ENCODE results near the gene PICK1. TPM values are rescaled to one million over a fixed set of nuclear protein-coding genes. Genes with fewer than 3 reads are reported as not detected.

PICK1 gene
- total RNA-seq, 1 experiment from 2014 or later = 21.3 TPM

DNA sequence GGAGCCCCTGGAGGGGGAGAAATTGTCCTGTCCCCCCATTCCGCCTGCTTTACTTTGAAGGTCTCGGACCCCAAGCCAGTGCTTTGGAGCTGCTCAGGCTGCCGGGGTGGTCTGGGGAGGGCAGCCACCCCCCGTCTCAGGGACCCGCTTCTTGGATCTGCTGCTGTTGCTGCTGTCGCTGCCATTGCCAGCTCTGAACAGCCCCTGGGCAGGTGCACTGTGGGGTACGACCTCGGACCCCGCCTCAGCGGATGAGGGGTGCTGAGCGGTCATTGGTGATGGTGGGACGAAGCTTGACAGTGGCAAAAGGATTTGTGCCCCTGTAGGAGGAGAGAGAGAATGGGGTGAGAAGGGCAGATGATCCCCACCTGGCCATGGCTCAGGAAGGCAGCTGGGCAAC lies 27.9 kb downstream of the PICK1 start:
- no peak overlapping the region for H3K27ac ChIP-seq (ENCODE audit: low read length)
- no peaks in the 10 kb centered on the region; the same call in 1 of the 2 replicates for H3K4me1 ChIP-seq (ENCODE audit: control insufficient read depth, insufficient read depth, low read length)
- in situ Hi-C loops (cut with HindIII; ENCODE audit: low pct_unique_long_range_greater_than_20kb, low sequenced_read_pairs) = no loop called here
- BruUV-seq (replicated peaks) = no TSS peak
- no peak for ATAC-seq
- intact Hi-C loops (cut with micrococcal nuclease; ENCODE audit: unreplicated experiment) = no loop called here
- no peak for DNase-seq (ENCODE audit: low read depth, low spot score)
- no peaks in the 10 kb centered on the region for H3K27me3 ChIP-seq (ENCODE audit: control insufficient read depth, insufficient read depth, low read length)
- no peaks in the 10 kb centered on the region for H3K36me3 ChIP-seq (ENCODE audit: control insufficient read depth, insufficient read depth, low read length)
- ChIA-PET POLR2A (no interaction called here), CTCF (interaction anchor here (0.5 to 1.3 kb wide), 2 partner anchors 13 to 393 kb away, joined by 3 to 8 read pairs; no protein-coding TSS in a partner anchor)
- no peaks in the 10 kb centered on the region for H3K9me3 ChIP-seq (ENCODE audit: control insufficient read depth, insufficient read depth, low read depth, low read length)
- no peak overlapping the region for H3K4me3 ChIP-seq (ENCODE audit: low read depth in 2 of 2, low read length in 2 of 2)
- TF ChIP-seq, protein P1, sequence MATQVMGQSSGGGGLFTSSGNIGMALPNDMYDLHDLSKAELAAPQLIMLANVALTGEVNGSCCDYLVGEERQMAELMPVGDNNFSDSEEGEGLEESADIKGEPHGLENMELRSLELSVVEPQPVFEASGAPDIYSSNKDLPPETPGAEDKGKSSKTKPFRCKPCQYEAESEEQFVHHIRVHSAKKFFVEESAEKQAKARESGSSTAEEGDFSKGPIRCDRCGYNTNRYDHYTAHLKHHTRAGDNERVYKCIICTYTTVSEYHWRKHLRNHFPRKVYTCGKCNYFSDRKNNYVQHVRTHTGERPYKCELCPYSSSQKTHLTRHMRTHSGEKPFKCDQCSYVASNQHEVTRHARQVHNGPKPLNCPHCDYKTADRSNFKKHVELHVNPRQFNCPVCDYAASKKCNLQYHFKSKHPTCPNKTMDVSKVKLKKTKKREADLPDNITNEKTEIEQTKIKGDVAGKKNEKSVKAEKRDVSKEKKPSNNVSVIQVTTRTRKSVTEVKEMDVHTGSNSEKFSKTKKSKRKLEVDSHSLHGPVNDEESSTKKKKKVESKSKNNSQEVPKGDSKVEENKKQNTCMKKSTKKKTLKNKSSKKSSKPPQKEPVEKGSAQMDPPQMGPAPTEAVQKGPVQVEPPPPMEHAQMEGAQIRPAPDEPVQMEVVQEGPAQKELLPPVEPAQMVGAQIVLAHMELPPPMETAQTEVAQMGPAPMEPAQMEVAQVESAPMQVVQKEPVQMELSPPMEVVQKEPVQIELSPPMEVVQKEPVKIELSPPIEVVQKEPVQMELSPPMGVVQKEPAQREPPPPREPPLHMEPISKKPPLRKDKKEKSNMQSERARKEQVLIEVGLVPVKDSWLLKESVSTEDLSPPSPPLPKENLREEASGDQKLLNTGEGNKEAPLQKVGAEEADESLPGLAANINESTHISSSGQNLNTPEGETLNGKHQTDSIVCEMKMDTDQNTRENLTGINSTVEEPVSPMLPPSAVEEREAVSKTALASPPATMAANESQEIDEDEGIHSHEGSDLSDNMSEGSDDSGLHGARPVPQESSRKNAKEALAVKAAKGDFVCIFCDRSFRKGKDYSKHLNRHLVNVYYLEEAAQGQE (IDR thresholded peaks at IDR 0.05; ENCODE audit: insufficient read depth in 1 of 2, low read depth in 2 of 2, low read length in 1 of 2) = no peak
- TF ChIP-seq SIN3A (IDR thresholded peaks at IDR 0.05; ENCODE audit: borderline replicate concordance, insufficient read depth, low read depth, low read length) = no peak
- TF ChIP-seq, protein P2, sequence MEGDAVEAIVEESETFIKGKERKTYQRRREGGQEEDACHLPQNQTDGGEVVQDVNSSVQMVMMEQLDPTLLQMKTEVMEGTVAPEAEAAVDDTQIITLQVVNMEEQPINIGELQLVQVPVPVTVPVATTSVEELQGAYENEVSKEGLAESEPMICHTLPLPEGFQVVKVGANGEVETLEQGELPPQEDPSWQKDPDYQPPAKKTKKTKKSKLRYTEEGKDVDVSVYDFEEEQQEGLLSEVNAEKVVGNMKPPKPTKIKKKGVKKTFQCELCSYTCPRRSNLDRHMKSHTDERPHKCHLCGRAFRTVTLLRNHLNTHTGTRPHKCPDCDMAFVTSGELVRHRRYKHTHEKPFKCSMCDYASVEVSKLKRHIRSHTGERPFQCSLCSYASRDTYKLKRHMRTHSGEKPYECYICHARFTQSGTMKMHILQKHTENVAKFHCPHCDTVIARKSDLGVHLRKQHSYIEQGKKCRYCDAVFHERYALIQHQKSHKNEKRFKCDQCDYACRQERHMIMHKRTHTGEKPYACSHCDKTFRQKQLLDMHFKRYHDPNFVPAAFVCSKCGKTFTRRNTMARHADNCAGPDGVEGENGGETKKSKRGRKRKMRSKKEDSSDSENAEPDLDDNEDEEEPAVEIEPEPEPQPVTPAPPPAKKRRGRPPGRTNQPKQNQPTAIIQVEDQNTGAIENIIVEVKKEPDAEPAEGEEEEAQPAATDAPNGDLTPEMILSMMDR (IDR thresholded peaks at IDR 0.05) = no peak
- no peak for TF ChIP-seq TCF7L2 (IDR thresholded peaks at IDR 0.05; ENCODE audit: low read depth, low read length)
- TF ChIP-seq POLR2AphosphoS5 (IDR thresholded peaks at IDR 0.05; ENCODE audit: low read depth, low read length) = no peak

DNA sequence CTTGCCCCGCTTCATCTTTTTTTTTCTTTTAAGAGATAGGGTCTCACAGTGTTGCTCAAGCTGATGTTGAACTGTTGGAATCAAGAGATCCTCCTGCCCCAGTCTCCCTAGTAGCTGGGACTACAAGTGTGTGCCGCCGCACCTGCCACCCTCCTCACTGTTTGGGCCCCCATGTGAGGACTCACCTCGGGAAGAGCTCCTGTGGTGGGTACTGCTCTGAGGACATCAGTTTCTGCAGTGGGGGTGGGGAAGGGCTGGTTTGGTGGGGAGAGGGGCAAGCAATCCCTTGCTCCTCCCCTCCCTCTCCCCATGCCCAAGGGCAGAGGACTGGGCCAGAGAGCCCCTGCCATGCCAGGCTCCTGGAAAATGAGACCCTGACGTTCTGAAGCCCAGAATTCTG lies 28.3 kb downstream of the PICK1 start:
- CTCF ChIA-PET = interaction anchor here (0.5 to 1.3 kb wide), 2 partner anchors 12 to 393 kb away, joined by 3 to 8 read pairs; no protein-coding TSS in a partner anchor

More for the DNA sequence above, 28.3 kb downstream of the PICK1 start:
- Histone ChIP-seq H3K36me3 (ENCODE audit: control insufficient read depth, insufficient read depth, low read length) (no peaks in the 10 kb centered on the region), H3K4me1 (ENCODE audit: control insufficient read depth, insufficient read depth, low read length) (no peaks in the 10 kb centered on the region; the same call in 1 of the 2 replicates), H3K27me3 (ENCODE audit: control insufficient read depth, insufficient read depth, low read length) (no peaks in the 10 kb centered on the region), H3K9me3 (ENCODE audit: control insufficient read depth, insufficient read depth, low read depth, low read length) (no peaks in the 10 kb centered on the region), H3K4me3 (ENCODE audit: low read depth in 2 of 2, low read length in 2 of 2) (no peak overlapping the region), H3K27ac (ENCODE audit: low read length) (no peak overlapping the region)
- intact Hi-C loops (cut with micrococcal nuclease; ENCODE audit: unreplicated experiment) = no loop called here
- no TSS peak for BruUV-seq (replicated peaks)
- POLR2A ChIA-PET = no interaction called here
- ATAC-seq = no peak
- no peak for DNase-seq (ENCODE audit: low read depth, low spot score)
- in situ Hi-C loops (cut with HindIII; ENCODE audit: low pct_unique_long_range_greater_than_20kb, low sequenced_read_pairs) = no loop called here
- TF ChIP-seq, protein P2 (IDR thresholded peaks at IDR 0.05) = no peak
- TF ChIP-seq SIN3A (IDR thresholded peaks at IDR 0.05; ENCODE audit: borderline replicate concordance, insufficient read depth, low read depth, low read length) (no peak), POLR2AphosphoS5 (IDR thresholded peaks at IDR 0.05; ENCODE audit: low read depth, low read length) (no peak), TCF7L2 (IDR thresholded peaks at IDR 0.05; ENCODE audit: low read depth, low read length) (no peak)
- TF ChIP-seq, protein P1 (IDR thresholded peaks at IDR 0.05; ENCODE audit: insufficient read depth in 1 of 2, low read depth in 2 of 2, low read length in 1 of 2) = no peak
